Activated CD4-positive, alpha-beta T cell treated with anti-CD3 and anti-CD28 coated beads, Interleukin-10, Interleukin-2, amounts not matched to agents 100 ng/mL and 50 ng/mL, durations not matched to agents 16 hours and 8 hours (primary cell): ENCODE results near the gene COQ5.
A peak's percentile ranks its signal among the peaks of the same experiment; 100 is the strongest.
"Not testable (repeated sequence)": the region's sequence is repeated elsewhere in the genome, so short reads cannot be mapped to it uniquely, and the experiment has no call there.

ENCODE experiments used
- DNase-seq: peaks from one replicate; pipeline ENCODE4 v3.0.0-alpha.2; 2020

COQ5 gene

GRCh38 chr12:120529641-120530417 is 871 bp upstream of the COQ5 start:
- no peak for DNase-seq

- DNase-seq = no peak
These were observed 6.4 kb downstream of the COQ5 start for GRCh38 chr12:120522568-120522967.

GRCh38 chr12:120519324-120519723 is 9.6 kb downstream of the COQ5 start:
- not testable (repeated sequence) for DNase-seq

GRCh38 chr12:120515496-120515895 is 13.5 kb downstream of the COQ5 start:
- DNase-seq = no peak

- DNase-seq = no peak
These were observed 15.0 kb downstream of the COQ5 start for GRCh38 chr12:120514002-120514401.

- no peak for DNase-seq
These were observed 20.4 kb downstream of the COQ5 start for GRCh38 chr12:120508537-120508936.

GRCh38 chr12:120504587-120504986 is 24.4 kb downstream of the COQ5 start:
- DNase-seq = no peak

- no peak for DNase-seq
These were observed 28.4 kb downstream of the COQ5 start for GRCh38 chr12:120500581-120500980.

- DNase-seq = no peak
These were observed 30.0 kb downstream of the COQ5 start for GRCh38 chr12:120498870-120499515.

- DNase-seq = no peak
These were observed 31.3 kb downstream of the COQ5 start for GRCh38 chr12:120497524-120498150.

- DNase-seq = peak; percentile 49
These were observed 32.3 kb downstream of the COQ5 start for GRCh38 chr12:120496413-120497340.

GRCh38 chr12:120495731-120496412 is 33.1 kb downstream of the COQ5 start, which contains the start of gene DYNLL1:
TSS of gene DYNLL1 (plus strand) at chr12:120496113. CDS start at chr12:120496422, 309 bp downstream.
- DNase-seq = peak; percentile 98

GRCh38 chr12:120495186-120495730 is 33.7 kb downstream of the COQ5 start:
- DNase-seq = no peak

- DNase-seq = no peak
These were observed 38.0 kb downstream of the COQ5 start for GRCh38 chr12:120490833-120491512.

- no peak for DNase-seq
These were observed 38.6 kb downstream of the COQ5 start for GRCh38 chr12:120490325-120490724.

- DNase-seq = no peak
These were observed 39.9 kb downstream of the COQ5 start for GRCh38 chr12:120489018-120489417.

GRCh38 chr12:120488057-120488640 is 40.8 kb downstream of the COQ5 start:
- no peak for DNase-seq

- not testable (repeated sequence) for DNase-seq
These were observed 41.4 kb downstream of the COQ5 start for GRCh38 chr12:120487552-120487951.

- no peak for DNase-seq
These were observed 42.7 kb downstream of the COQ5 start for GRCh38 chr12:120485961-120486881.

GRCh38 chr12:120483621-120484020 is 45.3 kb downstream of the COQ5 start:
- DNase-seq = no peak
